NK-92 treated with Interleukin-12 subunit alpha and Interleukin-12 subunit beta, amount 100 ng/mL, for 24 hours (cell line): ENCODE data around the gene GASK1A.
"Not testable (repeated sequence)": the region's sequence is repeated elsewhere in the genome, so short reads cannot be mapped to it uniquely, and the experiment has no call there.

Experiments
- DNase-seq: peaks from one replicate; lab custom pipeline; 2025; lab: John Stamatoyannopoulos, UW

Gene GASK1A

GRCh38 chr3:43062564-43063040 lies 83.5 kb downstream of the GASK1A start:
- no peak for DNase-seq

- DNase-seq = no peak
Measured at GRCh38 chr3:43063114-43063513, 84.0 kb downstream of the GASK1A start.

- DNase-seq = not testable (repeated sequence)
Measured at GRCh38 chr3:43070670-43071069, 91.6 kb downstream of the GASK1A start.

GRCh38 chr3:43071313-43071893 lies 92.3 kb downstream of the GASK1A start:
- peak; percentile 10 for DNase-seq

- no peak for DNase-seq
Measured at GRCh38 chr3:43072361-43072760, 93.2 kb downstream of the GASK1A start.

GRCh38 chr3:43073116-43073835 lies 94.2 kb downstream of the GASK1A start:
- DNase-seq = no peak

- DNase-seq = no peak
Measured at GRCh38 chr3:43073836-43074220, 94.7 kb downstream of the GASK1A start.

GRCh38 chr3:43074482-43074881 lies 95.4 kb downstream of the GASK1A start:
- DNase-seq = no peak

- DNase-seq = no peak
Measured at GRCh38 chr3:43074901-43075689, 96.0 kb downstream of the GASK1A start.

GRCh38 chr3:43075904-43076661 lies 97.0 kb downstream of the GASK1A start:
- no peak for DNase-seq

- no peak for DNase-seq
Measured at GRCh38 chr3:43076857-43077256, 97.7 kb downstream of the GASK1A start.

GRCh38 chr3:43077261-43077660 lies 98.2 kb downstream of the GASK1A start:
- DNase-seq = no peak

GRCh38 chr3:43077707-43078106 lies 98.6 kb downstream of the GASK1A start:
- no peak for DNase-seq

- no peak for DNase-seq
Measured at GRCh38 chr3:43079536-43080332, 100.6 kb downstream of the GASK1A start.

- no peak for DNase-seq
Measured at GRCh38 chr3:43080726-43081568, 101.8 kb downstream of the GASK1A start.

GRCh38 chr3:43081796-43082195 lies 102.7 kb downstream of the GASK1A start:
- DNase-seq = no peak

- DNase-seq = no peak
Measured at GRCh38 chr3:43082457-43082856, 103.3 kb downstream of the GASK1A start.

GRCh38 chr3:43086460-43087165 lies 107.5 kb downstream of the GASK1A start:
- DNase-seq = no peak

GRCh38 chr3:43087249-43087776 lies 108.2 kb downstream of the GASK1A start:
- no peak for DNase-seq

- no peak for DNase-seq
Measured at GRCh38 chr3:43089081-43089480, 110.0 kb downstream of the GASK1A start.
